GM10847 (cell line): ENCODE data around the gene GRHL1.

ENCODE experiments used
- POLR2A ChIP-seq: IDR thresholded peaks from 2 replicates; pipeline ENCODE4 v1.6.1; 2011; ENCODE audit not compliant: insufficient read length; ENCODE audit errors: extremely low read depth

Gene GRHL1

DNA sequence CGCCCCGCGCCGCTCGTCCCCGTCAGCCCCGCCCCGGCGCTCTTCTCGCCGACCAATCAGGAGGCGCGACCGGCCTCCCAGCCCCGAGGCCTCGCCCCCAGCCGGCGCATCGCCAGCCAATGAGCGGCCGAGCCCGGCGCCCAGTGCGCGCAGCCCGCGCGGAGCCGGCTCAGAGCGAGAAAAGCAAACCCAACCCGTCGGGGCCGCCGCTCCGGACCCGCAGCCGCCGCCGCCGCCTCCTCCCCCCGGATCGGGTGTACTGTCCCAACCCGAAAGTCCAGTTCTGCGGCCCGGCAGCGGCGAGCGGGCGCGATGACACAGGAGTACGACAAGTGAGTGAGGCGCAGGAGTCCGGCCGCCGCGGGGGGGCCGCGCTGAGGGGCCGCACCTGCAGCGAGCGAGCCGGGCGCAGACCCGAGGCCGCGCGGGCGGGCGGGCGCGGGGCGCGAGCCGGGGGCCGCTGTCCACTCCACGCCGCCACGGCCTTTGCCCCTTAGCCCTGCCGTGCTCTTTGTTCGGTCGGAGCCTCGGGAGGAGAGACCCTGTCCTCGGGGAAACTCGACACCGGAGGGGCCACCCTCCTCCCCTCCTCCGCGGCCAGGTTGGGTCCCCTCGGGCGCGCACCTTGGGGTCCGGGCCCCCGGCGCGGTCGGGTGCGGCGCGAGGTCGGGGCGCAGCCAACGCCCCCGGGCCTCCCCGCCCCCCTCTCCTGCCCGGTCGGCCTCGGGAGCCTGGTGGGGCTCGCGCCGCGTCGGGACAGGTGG is at the start of gene GRHL1:
GRHL1 (plus strand) TSS at position 172 of the 764 bp plus-strand sequence; CDS start at position 313, 141 bp downstream.
- no peak for TF ChIP-seq POLR2A

DNA sequence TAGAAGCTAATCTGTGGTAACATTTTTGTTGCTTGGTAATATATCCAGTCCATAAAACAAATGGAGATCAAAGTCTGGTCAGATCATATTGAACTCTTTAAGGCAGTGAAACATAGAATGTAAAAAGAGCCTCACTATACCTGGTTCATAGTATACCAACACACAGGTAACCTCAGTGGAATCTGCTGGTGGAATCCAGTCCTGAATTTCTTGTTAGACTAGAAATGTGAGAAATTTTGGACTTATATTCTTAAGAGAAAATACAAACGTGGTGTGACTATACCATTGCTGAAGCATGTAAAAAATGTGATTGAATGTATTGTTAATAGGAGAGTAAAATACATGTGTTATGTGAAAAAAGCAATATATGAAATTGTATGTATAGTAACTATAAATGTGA is 46.1 kb upstream of the GRHL1 start:
- no peak for TF ChIP-seq POLR2A

DNA sequence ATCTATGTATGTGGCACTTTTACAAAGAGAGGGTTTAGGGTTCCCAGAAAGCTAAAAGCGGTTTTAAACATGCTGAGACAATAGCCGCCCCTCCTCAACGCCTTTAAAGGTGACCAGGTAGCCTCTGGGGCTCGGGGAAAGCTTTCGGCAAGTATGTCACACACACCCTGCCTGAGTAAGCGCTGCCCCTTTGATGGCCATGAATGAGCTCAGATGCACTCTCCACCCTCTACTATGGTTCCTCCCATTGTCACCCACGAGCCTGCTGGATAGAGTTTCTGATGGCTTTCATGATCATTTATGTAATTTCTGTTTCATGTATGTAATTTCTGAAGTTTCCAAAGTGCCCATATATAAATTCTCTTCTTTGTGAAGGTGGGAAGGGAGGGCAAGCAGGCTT is 44.1 kb upstream of the GRHL1 start:
- no peak for TF ChIP-seq POLR2A

DNA sequence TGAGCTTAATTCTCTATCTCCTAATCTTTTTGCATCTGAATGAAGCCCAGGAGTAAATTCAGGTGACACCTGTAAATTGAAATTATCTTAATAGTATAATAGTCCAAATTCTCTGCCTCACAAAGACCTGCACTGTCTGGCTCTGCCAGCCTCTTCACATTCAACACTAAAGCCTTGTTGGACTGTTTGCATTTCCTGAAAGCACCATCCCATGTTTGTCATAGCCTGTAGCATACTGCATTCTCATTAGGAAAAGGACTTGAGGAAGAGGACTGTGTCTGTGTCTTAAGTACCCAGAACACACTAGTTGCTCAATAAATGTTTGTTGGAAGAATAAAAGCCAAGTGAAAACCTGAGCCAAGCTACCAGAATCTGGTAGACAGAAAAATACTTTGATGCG is 42.9 kb upstream of the GRHL1 start:
- TF ChIP-seq POLR2A: no peak

- TF ChIP-seq POLR2A: no peak
Measured at GRCh38 chr2:9909106-9909505, 42.4 kb upstream of the GRHL1 start.

DNA sequence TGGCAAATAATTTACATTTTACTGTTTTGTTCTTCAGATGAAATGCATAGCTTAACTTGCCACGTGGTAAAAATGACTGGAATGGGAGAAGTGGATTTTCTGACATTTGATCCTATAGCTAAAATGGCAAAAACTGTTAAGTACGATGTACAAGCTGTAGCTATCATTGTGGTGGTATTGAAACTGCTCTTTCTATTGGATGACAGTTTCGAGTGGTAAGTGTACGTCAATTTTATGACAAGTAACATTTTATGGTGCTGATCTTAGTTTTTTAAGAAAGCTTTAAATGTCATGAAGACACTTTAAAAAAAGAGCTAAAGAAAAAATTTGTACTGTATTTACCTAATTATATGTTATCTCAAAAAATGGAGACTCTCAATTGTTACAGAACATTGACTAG is 40.8 kb upstream of the GRHL1 start:
- TF ChIP-seq POLR2A: no peak

GRCh38 chr2:9912468-9912867 is 39.0 kb upstream of the GRHL1 start:
- no peak for TF ChIP-seq POLR2A

DNA sequence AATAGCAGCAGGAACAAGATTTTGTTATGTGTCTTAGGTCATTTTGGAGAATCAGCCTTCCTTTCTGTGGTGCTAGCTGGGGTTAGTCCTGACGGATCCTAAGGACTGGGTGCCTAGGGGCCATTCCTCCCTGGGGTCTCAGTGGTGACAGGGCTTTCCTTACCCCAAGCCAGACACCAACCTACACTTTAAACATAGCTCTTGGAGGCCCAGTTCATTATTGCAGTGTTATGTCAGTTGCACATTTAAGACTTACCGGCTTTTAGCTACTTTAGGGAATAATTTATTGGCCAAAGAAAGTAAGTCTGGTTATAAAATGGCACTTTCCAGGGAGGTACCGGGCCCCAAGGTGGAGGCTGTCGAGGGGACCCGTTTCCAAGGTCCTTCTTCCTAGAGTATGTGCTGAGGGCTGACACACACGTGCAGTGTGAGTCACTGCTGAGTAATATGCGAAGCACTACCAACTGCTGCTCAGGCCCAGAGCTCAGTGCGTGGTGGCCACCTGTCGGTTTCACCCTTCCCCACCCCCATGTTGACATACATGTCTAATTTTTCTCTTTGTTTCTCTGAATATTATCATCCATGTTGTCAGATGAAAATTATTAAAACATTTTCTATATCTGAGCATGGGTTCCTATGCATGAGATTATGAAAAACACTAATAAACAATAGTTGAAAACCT is 37.0 kb upstream of the GRHL1 start:
- no peak for TF ChIP-seq POLR2A

DNA sequence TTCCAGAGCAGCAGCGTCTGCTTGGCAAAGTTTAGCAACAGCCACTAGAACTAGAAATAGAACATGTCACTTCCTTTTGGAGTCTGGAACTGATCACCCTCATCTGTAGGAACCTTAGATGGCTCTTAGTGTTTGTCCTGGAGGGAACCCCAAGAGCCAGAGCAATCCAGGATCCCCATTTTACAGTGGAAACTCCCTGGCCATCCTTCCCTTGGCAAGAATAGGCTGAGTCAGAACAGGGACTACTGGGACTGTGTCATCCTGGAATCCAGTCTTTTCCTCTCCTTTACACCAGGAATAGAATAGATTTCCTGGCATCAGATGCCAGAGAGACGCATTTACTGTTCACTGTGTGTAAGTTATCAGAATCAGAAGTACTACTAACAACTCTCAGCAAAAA is 33.2 kb upstream of the GRHL1 start:
- no peak for TF ChIP-seq POLR2A

- no peak for TF ChIP-seq POLR2A
Measured at GRCh38 chr2:9919512-9919911, 32.0 kb upstream of the GRHL1 start.

- no peak for TF ChIP-seq POLR2A
Measured at GRCh38 chr2:9937258-9937657, 14.2 kb upstream of the GRHL1 start.

GRCh38 chr2:9937968-9938367 is 13.5 kb upstream of the GRHL1 start:
- TF ChIP-seq POLR2A: no peak

DNA sequence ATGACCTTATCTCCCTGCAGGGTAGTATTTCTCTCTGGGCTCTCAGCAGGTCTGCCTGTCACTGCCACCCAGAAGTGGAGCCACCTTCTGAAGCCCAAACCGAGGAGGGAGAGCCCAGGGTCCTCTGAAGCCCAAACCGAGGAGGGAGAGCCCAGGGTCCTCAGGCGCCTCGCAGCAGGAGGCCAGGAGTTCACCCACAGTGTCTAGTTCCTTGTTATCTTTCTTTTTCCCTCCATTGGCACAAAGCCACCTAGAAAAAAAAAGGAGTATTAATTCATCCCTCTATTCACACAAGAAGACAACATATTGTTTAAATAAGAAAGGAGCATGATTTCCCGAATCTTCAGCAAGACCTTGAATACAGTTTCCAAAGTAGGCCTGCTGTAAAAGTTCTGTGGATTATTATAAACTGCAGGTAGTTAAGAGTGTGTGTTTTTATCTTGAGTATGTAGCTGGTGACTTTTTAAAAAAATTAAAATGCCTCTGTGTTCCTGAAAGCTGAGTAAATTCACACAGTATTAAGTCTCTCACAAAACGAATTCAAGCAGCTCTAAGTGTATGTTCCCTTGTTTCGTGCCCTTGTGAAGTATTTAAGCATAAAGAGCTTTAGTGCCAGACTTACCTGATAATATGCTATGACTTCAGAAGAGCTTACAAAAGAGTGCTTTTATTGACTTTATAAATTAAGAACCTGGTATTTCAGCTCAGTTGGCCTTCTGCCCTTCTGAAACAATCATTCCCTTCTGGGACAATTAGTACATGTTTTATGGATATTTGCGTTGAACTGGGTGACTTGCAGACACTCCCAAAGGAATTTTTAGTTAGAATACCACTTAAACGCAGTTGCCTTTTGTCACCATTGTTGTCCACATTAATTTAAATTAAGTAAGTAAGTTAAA is 11.7 kb upstream of the GRHL1 start:
- TF ChIP-seq POLR2A: no peak

DNA sequence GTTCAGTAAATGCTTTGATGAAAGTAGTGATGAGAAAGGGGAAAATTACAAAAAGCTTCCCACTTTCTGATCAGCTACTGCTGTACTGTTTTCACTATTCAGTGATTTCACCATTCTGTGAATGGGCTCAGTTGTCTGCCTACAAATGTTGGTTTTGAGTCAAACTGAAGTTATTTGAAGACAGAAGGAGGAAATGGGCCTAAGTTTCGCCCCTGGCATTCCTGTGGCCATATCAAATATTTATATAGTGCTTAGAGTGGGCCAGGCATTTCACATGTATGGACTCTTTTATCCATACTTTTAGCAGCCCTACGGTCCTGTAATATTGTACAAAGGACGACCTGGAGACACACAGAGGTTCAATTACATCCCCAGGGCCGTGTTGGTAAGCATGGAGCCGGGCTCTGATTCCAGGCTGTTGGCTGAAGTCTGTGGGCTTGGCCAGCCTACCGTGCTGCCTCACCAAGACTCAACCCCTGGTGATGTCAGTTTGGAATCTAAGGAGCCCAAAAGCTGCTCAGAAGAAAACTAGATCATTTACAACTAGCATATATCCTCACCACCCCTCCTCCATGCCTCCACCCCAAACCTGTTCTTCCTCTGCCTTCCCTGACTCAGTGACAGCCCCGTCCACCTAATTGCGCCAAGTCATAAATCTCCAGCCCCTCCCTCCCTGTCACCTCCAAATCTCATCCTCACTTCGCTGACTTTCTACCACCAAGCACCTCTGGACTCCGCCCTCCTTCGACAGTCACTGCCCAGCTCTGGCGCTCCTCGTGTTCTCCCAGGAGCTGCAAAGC is 10.1 kb upstream of the GRHL1 start:
- TF ChIP-seq POLR2A: no peak

- no peak for TF ChIP-seq POLR2A
Measured at GRCh38 chr2:9941996-9942390, 9.5 kb upstream of the GRHL1 start.
